Motor neuron (in vitro differentiated cells): ENCODE data around the gene TM4SF4. TPM values are rescaled to one million over a fixed set of nuclear protein-coding genes. Genes with fewer than 3 reads are reported as not detected.

Source experiments
- ATAC-seq, 8 experiments: fragments of 200-7000 bp; cut with Tn5 transposase; replicated peaks in 6 of 8; 2 replicates each; pipeline ENCODE4 v1.8.0; 2021; ENCODE audit warnings: mild to moderate bottlenecking in 8 of 8, moderate library complexity in 8 of 8
- H3K27ac ChIP-seq, 2 donors: fragments of 250-450 bp; sonication (Bioruptor Pico); 2 replicates each; pipeline ENCODE4 v1.9.0; 2021; ENCODE audit warnings: antibody characterized with exemption in 2 of 2, mild to moderate bottlenecking in 2 of 2, moderate library complexity in 1 of 2
- H3K4me1 ChIP-seq, 2 donors: fragments of 250-450 bp; sonication (Bioruptor Pico); replicated peaks in 1 of 2; 2 replicates each; pipeline ENCODE4 v1.6.1; 2021; ENCODE audit warnings: antibody characterized with exemption in 2 of 2, mild to moderate bottlenecking in 2 of 2, moderate library complexity in 1 of 2
- H3K4me3 ChIP-seq, 5 donors: fragments of 250-450 bp; sonication (Bioruptor Pico); 2 replicates each; pipeline ENCODE4 v1.9.0; 2021; ENCODE audit warnings: antibody characterized with exemption in 5 of 5, mild to moderate bottlenecking in 5 of 5, moderate library complexity in 4 of 5
- WGBS, 10 experiments: fragments of 450-650 bp; shearing (Covaris generic); methylation state at CpG; one replicate each; pipeline ENCODE4 v1.0.0; 2022; 5-methylcytosine and 5-hydroxymethylcytosine counted together
- in situ Hi-C, 9 experiments: fragments of 400-800 bp; cut with MboI; loops; one replicate each; pipeline ENCODE4 v1.15.0; 2021; ENCODE audit warnings: low sequenced_read_pairs in 9 of 9, low pct_unique_long_range_greater_than_20kb in 2 of 9; ENCODE audit not compliant: unreplicated experiment in 9 of 9
- total RNA-seq, 8 experiments: library from RNA; unstranded; fragments of 300-600 nt; gene quantifications; 2 replicates each; pipeline versions ENCODE4 v1.2.3 to v1.2.4, GENCODE V29; 2022

The TM4SF4 gene
- total RNA-seq, 8 experiments from 2014 or later: 0.05 to 2.7 (median 0.64) TPM; not detected in 1

- in situ Hi-C loops: loop anchor here in 2 of 9 experiments (25.0 kb wide), 2 partner anchors 107 to 532 kb away; partner anchors contain the start of gene TM4SF1 (in 1 of the 2)
- peak in 4 of 8 experiments; percentile 55 to 91 (median 85) for ATAC-seq
- 27 to 92% (median 53%) methylated on average over 2 to 9 of the region's 11 CpGs for WGBS, 10 experiments
Observed at GRCh38 chr3:149494022-149494758, 19.7 kb downstream of the TM4SF4 start.

GRCh38 chr3:149494759-149495580 is 20.5 kb downstream of the TM4SF4 start:
- peak in 3 of 8 experiments; percentile 46 to 58 (median 49) for ATAC-seq
- Histone ChIP-seq H3K4me1 (no peaks in the 10 kb centered on the region), H3K27ac (no peak overlapping the region), H3K4me3 (no peak overlapping the region)
- WGBS, 10 experiments: 52 to 100% (median 88%) methylated on average over 1 to 6 of the region's 6 CpGs
- in situ Hi-C loops: loop anchor here in 2 of 9 experiments (25.0 kb wide), 2 partner anchors 108 to 533 kb away; partner anchors contain the start of gene TM4SF1 (in 1 of the 2)

More at GRCh38 chr3:149494022-149494758, 19.7 kb downstream of the TM4SF4 start:
- Histone ChIP-seq H3K27ac (no peak overlapping the region), H3K4me3 (no peak overlapping the region), H3K4me1 (no peaks in the 10 kb centered on the region)

GRCh38 chr3:149495581-149496125 is 21.2 kb downstream of the TM4SF4 start:
- Histone ChIP-seq H3K4me1 (no peaks in the 10 kb centered on the region), H3K4me3 (no peak overlapping the region), H3K27ac (no peak overlapping the region)
- in situ Hi-C loops: loop anchor here in 2 of 9 experiments (25.0 kb wide), 2 partner anchors 108 to 533 kb away; partner anchors contain the start of gene TM4SF1 (in 1 of the 2)
- WGBS, 10 experiments: 0 to 100% (median 91%) methylated on average over 1 to 6 of the region's 6 CpGs
- no peak for ATAC-seq

GRCh38 chr3:149496891-149497290 is 22.4 kb downstream of the TM4SF4 start:
- Histone ChIP-seq H3K27ac (no peak overlapping the region), H3K4me3 (no peak overlapping the region), H3K4me1 (no peaks in the 10 kb centered on the region)
- WGBS, 10 experiments: 67 to 100% (median 88%) methylated on average over 1 to 4 of the region's 4 CpGs; no CpG with 5 or more reads in 2 of the 10 experiments
- in situ Hi-C loops: loop anchor here in 2 of 9 experiments (25.0 kb wide), 2 partner anchors 110 to 535 kb away; partner anchors contain the start of gene TM4SF1 (in 1 of the 2)
- ATAC-seq: no peak

- in situ Hi-C loops: loop anchor here in 2 of 9 experiments (25.0 kb wide), 2 partner anchors 111 to 536 kb away; partner anchors contain the start of gene TM4SF1 (in 1 of the 2)
- Histone ChIP-seq H3K4me1 (no peaks in the 10 kb centered on the region), H3K4me3 (no peak overlapping the region), H3K27ac (no peak overlapping the region)
- 38 to 86% (median 62%) methylated on average over 1 to 4 of the region's 4 CpGs; no CpG with 5 or more reads in 2 of the 10 experiments for WGBS, 10 experiments
- ATAC-seq: no peak
Observed at GRCh38 chr3:149497966-149498670, 23.6 kb downstream of the TM4SF4 start.

GRCh38 chr3:149501524-149501923 is 27.0 kb downstream of the TM4SF4 start:
- WGBS, 10 experiments: 67 to 100% (median 83%) methylated on average over 1 of the region's 1 CpG; no CpG with 5 or more reads in 7 of the 10 experiments
- no peak for ATAC-seq
- in situ Hi-C loops: loop anchor here in 7 of 9 experiments (10.0 to 25.0 kb wide), 3 partner anchors 211 to 686 kb away; no protein-coding TSS in a partner anchor

GRCh38 chr3:149502438-149502837 is 27.9 kb downstream of the TM4SF4 start:
- ATAC-seq: no peak
- H3K27ac ChIP-seq: no peak overlapping the region
- H3K4me3 ChIP-seq: no peak overlapping the region
- in situ Hi-C loops: loop anchor here in 7 of 9 experiments (10.0 to 25.0 kb wide), 3 partner anchors 210 to 685 kb away; no protein-coding TSS in a partner anchor
- no peaks in the 10 kb centered on the region for H3K4me1 ChIP-seq
- 54 to 97% (median 70%) methylated on average over 1 to 3 of the region's 3 CpGs for WGBS, 10 experiments

More at GRCh38 chr3:149501524-149501923, 27.0 kb downstream of the TM4SF4 start:
- H3K4me3 ChIP-seq: no peak overlapping the region
- H3K4me1 ChIP-seq: no peaks in the 10 kb centered on the region
- H3K27ac ChIP-seq: no peak overlapping the region

- Histone ChIP-seq H3K4me3 (no peak overlapping the region), H3K27ac (no peak overlapping the region), H3K4me1 (no peaks in the 10 kb centered on the region)
- 0 to 100% (median 90%) methylated on average over 1 of the region's 1 CpG for WGBS, 10 experiments
- no peak for ATAC-seq
- in situ Hi-C loops: loop anchor here in 7 of 9 experiments (10.0 to 25.0 kb wide), 3 partner anchors 206 to 681 kb away; no protein-coding TSS in a partner anchor
Observed at GRCh38 chr3:149506540-149506939, 32.0 kb downstream of the TM4SF4 start.

GRCh38 chr3:149506965-149507364 is 32.5 kb downstream of the TM4SF4 start:
- H3K4me1 ChIP-seq: no peaks in the 10 kb centered on the region
- in situ Hi-C loops: loop anchor here in 7 of 9 experiments (10.0 to 25.0 kb wide), 3 partner anchors 205 to 680 kb away; no protein-coding TSS in a partner anchor
- H3K27ac ChIP-seq: no peak overlapping the region
- ATAC-seq: peak in 1 of 8 experiments; percentile 1
- 17 to 75% (median 58%) methylated on average over 1 to 2 of the region's 2 CpGs; no CpG with 5 or more reads in 5 of the 10 experiments for WGBS, 10 experiments
- H3K4me3 ChIP-seq: no peak overlapping the region

GRCh38 chr3:149507491-149508324 is 33.2 kb downstream of the TM4SF4 start:
- peak in 2 of 8 experiments; percentile 8 to 13 for ATAC-seq
- Histone ChIP-seq H3K27ac (no peak overlapping the region), H3K4me3 (no peak overlapping the region), H3K4me1 (no peaks in the 10 kb centered on the region)
- in situ Hi-C loops: loop anchor here in 7 of 9 experiments (10.0 to 25.0 kb wide), 3 partner anchors 205 to 680 kb away; no protein-coding TSS in a partner anchor
- 10 to 100% (median 77%) methylated on average over 1 to 12 of the region's 14 CpGs for WGBS, 10 experiments

GRCh38 chr3:149509526-149509925 is 35.0 kb downstream of the TM4SF4 start:
- Histone ChIP-seq H3K4me3 (no peak overlapping the region), H3K4me1 (no peaks in the 10 kb centered on the region), H3K27ac (no peak overlapping the region)
- 57 to 100% (median 83%) methylated on average over 1 to 3 of the region's 3 CpGs; no CpG with 5 or more reads in 2 of the 10 experiments for WGBS, 10 experiments
- peak in 1 of 8 experiments; percentile 10 for ATAC-seq
- in situ Hi-C loops: loop anchor here in 7 of 9 experiments (10.0 to 25.0 kb wide), 3 partner anchors 203 to 678 kb away; no protein-coding TSS in a partner anchor
